Activated CD4-positive, alpha-beta T cell treated with anti-CD3 and anti-CD28 coated beads, Interleukin-2, amount 50 U/mL, for 4 hours (primary cell): ENCODE data around the gene ANP32A.
"Not testable (repeated sequence)": the region's sequence is repeated elsewhere in the genome, so short reads cannot be mapped to it uniquely, and the experiment has no call there.

Source experiments
- DNase-seq, 2 experiments: peaks; one replicate each; pipeline ENCODE4 v3.0.0-alpha.2; 2020

Gene ANP32A

GRCh38 chr15:68820295-68821189, at the start of gene ANP32A:
ANP32A (minus strand) TSS chr15:68820895; CDS start chr15:68820751, 144 bp downstream.
- DNase-seq, result peak; percentile 97

DNA sequence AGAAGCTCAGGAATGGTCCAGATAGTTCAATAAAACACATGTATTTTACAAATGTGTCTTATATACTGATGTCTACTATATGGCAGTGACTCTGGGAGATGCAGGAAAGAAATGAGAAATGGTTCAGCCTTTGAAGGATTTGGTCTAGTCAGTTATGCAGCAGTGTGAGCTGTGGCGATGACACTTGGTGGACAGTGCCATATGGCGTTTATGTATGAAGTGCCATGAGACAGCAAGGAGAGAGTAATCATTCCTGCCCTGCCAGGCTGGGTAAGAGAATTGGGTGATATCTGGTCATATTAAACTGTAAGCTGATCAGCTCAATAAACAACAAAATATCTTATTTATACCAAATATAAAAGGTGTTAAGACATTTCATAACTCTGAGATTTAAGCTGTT, 47.6 kb upstream of the ANP32A start:
- DNase-seq, result no peak

DNA sequence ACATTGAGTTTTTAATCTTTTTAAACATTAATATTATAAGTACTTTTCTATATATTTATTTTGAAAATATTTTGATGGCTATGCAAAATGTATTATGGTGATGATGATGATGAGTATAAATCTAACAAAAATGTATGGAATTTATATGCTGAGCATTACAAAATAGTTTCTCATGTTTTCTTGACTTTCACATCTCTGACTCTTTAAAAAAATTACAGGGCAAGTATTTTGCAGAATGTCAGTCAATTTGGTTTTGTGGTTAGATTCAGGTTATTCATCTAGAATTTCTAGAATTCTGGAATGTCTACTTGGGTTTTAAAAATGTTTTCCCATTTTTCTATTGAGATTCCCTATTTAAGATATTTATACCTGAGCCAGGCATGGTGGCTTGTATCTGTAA, 41.7 kb upstream of the ANP32A start:
- DNase-seq, result no peak

DNA sequence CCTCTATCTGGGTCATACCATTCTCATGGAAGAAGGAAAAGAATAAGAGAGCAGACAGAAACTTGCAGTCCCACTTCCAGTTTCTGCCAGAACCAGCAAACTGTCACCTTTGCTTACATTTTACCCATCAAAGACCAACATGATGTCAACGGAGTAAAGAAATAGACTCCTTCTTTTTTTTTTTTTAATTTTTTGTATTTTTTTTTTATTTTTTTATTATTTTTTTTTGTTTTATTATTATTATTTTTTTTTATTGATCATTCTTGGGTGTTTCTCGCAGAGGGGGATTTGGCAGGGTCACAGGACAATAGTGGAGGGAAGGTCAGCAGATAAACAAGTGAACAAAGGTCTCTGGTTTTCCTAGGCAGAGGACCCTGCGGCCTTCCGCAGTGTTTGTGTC, 38.0 kb upstream of the ANP32A start:
- not testable (repeated sequence) for DNase-seq

DNA sequence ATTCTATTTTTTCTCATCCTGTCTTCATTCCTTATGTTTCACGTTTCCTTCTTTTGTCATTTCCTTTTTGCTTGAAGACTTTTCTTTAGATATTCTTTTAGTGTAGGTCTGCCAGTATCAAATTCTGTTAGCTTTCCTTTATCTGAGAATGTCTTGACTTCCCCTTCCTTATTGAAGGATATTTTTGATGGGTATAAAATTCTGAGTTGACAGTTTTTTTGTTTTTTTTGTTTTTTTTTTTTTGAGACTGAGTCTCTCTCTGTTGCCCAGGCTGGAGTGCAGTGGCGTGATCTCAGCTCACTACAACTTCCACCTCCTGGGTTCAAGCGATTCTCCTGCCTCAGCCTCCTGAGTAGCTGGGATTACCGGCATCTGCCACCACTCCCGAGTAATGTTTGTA, 36.7 kb upstream of the ANP32A start:
- DNase-seq, result not testable (repeated sequence)

GRCh38 chr15:68852461-68852860, 31.8 kb upstream of the ANP32A start:
- DNase-seq, result no peak

GRCh38 chr15:68851971-68852370, 31.3 kb upstream of the ANP32A start:
- no peak for DNase-seq

DNA sequence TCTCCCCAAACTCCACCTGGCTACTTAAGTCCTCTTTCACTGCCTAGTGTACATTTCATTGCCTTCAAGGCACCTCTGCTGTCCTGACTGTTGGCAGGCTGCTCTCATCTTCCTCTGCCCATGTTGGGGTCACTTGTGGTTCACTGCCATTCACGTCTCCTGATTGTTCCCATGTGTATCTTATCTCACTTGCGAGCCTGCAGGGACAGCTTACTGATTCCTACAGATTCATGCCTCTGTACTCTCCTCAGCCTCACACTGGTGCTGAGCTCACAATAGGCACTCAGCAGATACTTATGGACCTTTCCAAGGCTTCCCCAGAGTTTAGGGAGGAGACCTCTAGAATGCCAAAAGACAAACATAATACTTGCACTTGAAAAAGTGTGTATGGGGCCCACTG, 28.8 kb upstream of the ANP32A start:
- no peak for DNase-seq

- DNase-seq, result no peak
Observed at GRCh38 chr15:68846851-68847439, 26.2 kb upstream of the ANP32A start.

GRCh38 chr15:68844856-68845550, 24.3 kb upstream of the ANP32A start:
- no peak for DNase-seq

DNA sequence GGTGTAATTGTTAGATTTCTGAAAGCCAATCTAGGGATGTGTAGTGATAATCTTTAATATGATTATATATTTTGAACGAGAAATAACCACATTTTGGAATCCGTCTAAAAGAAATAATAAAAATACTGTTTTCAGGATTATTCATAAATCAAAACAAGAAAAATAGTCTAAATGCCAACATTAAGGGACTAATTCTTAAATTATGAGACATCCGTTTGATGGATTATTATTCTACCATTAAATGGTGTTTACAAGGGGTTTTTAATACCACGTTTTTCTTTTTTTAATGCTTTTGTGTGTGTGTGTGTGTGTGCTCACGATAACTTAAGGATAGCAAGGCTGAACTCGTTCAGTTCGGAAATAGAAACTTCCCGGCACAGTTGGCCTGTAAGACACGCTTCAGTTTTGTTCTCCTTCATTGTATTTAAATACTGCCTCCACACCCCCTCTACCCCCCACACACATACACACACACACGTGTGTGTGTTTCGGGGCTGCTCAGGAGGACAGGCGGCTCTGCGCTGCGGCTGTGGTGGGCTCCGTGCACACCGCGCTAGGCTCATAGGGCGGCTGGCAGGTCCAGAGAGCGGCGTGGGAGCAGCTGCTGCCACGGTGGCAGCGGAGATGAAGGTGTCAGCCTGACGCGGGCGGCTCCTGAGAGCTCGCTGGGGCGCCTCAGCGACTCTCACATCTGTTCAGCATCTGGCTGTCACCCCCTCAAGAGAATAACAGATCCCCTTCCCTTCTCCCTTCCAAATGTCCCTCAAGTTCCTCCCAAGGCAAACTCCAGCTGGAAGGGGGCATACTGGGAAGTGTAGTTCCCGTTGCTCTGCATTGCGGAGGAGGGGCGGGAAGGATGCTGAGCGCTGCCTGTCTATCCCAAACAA, 23.0 kb upstream of the ANP32A start:
- DNase-seq, result peak; percentile 16 to 23

GRCh38 chr15:68842958-68843357, 22.3 kb upstream of the ANP32A start:
- DNase-seq, result no peak

DNA sequence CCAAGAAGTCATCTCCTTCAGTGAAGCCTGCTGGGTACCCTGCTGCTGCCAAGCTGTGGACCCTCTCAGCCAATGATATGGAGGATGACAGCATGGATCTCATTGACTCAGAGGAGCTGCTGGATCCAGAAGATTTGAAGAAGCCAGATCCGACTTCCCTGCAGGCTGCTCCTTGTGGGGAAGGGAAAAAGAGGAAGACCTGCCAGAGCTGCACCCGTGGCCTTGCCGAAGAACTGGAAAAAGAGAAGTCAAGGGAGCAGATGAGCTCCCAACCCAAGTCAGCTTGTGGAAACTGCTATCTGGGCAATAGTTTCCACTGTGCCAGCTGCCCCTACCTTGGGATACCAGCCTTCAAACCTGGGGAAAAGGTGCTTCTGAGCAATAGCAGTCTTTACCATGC, 13.7 kb upstream of the ANP32A start:
- DNase-seq, result no peak

DNA sequence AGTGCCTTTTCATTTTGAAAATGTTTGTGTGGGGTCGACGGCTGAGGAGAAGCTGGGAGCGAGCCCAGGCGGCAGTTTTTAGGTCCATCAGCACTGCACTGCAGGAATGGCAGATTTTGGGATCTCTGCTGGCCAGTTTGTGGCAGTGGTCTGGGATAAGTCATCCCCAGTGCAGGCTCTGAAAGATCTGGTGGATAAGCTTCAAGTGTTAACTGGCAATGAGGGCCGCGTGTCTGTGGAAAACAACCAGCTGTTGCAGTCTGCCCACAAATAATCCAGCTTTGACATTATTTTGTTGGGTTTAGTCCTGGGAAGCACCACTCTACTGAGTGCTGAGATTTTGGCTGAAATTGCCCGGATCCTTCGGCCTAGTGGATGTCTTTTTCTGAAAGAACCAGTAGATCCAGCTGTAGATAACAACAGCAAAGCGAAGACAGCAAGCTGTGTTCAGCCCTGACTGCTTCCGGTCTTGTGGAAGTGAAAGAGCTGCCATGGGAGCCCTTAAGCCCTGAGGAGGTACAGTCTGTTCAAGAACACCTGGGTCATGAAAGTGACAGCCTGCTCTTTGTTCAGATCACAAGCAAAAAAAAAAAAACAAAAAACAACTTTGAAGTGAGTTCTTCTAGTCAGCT, 13.1 kb upstream of the ANP32A start:
- DNase-seq, result no peak

- DNase-seq, result no peak
Observed at GRCh38 chr15:68830141-68830785, 9.6 kb upstream of the ANP32A start.

- DNase-seq, result peak in 1 of 2 experiments; percentile 12
Observed at GRCh38 chr15:68829068-68829467, 8.4 kb upstream of the ANP32A start.

GRCh38 chr15:68823561-68823960, 2.9 kb upstream of the ANP32A start:
- DNase-seq, result no peak

GRCh38 chr15:68822818-68823217, 2.1 kb upstream of the ANP32A start:
- DNase-seq, result no peak

- DNase-seq, result no peak
Observed at GRCh38 chr15:68821841-68822381, 1.2 kb upstream of the ANP32A start.

DNA sequence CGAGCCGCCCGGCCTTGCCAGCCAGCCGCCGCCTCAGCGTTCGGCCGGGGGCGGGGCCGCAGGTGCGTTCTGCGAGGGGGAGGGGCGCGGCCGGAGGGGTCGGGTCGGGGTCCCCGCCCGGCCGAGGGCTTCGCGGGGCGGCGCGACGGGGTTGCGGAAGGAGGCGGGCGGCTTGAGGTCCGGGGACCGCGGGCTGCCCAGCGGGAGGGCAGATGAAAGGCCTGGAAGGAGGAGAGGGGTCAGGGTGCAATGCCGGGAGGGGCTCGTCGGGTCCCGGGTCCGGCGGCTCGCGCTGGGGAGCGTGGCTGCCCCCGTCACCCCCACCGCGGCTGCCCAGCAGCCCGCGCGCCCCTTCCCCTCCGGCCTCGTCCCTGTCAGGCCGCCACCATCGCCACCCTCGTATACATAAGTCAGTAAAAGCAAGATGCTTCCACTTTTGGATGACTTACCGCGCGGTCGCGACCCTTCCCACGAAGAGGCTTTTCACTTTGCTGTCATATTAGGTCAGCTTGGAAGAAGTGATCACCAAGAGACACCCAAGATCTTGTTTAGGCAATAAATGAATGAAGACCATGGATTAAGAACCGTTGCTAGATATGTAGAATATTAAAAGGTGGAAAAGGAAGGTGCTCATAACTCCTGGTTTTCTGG, 620 bp upstream of the ANP32A start:
- DNase-seq, result peak in 1 of 2 experiments; percentile 12
